HG02938 (cell line): ENCODE measurements around the gene TRIP10.
"Not testable (repeated sequence)": the region's sequence is repeated elsewhere in the genome, so short reads cannot be mapped to it uniquely, and the experiment has no call there.

ENCODE experiments used
- ATAC-seq: cut with Tn5 transposase; IDR thresholded peaks from one replicate; pipeline ENCODE4 v1.9.1; 2021; ENCODE audit warnings: mild to moderate bottlenecking, moderate library complexity; ENCODE audit not compliant: unreplicated experiment

TRIP10 gene

GRCh38 chr19:6740589-6741343 is 1.3 kb downstream of the TRIP10 start:
- no peak for ATAC-seq

- no peak for ATAC-seq
Observed at GRCh38 chr19:6743066-6743465, 3.6 kb downstream of the TRIP10 start.

GRCh38 chr19:6743714-6744380 is 4.4 kb downstream of the TRIP10 start:
- ATAC-seq, result no peak

GRCh38 chr19:6744381-6745301 is 5.2 kb downstream of the TRIP10 start:
- no peak for ATAC-seq

GRCh38 chr19:6745965-6746364 is 6.5 kb downstream of the TRIP10 start:
- ATAC-seq, result no peak

- not testable (repeated sequence) for ATAC-seq
Observed at GRCh38 chr19:6748543-6748942, 9.1 kb downstream of the TRIP10 start.

GRCh38 chr19:6750062-6750461 is 10.6 kb downstream of the TRIP10 start:
- ATAC-seq, result no peak

- ATAC-seq, result no peak
Observed at GRCh38 chr19:6751189-6751588, 11.7 kb downstream of the TRIP10 start.

GRCh38 chr19:6752256-6753177 is 13.0 kb downstream of the TRIP10 start:
- no peak for ATAC-seq

GRCh38 chr19:6753178-6754031 is 13.9 kb downstream of the TRIP10 start:
- ATAC-seq, result peak; percentile 61

GRCh38 chr19:6754136-6754535 is 14.7 kb downstream of the TRIP10 start:
- no peak for ATAC-seq

GRCh38 chr19:6754653-6755463 is 15.4 kb downstream of the TRIP10 start:
- no peak for ATAC-seq

- no peak for ATAC-seq
Observed at GRCh38 chr19:6760606-6761005, 21.1 kb downstream of the TRIP10 start.

- ATAC-seq, result no peak
Observed at GRCh38 chr19:6761053-6761676, 21.7 kb downstream of the TRIP10 start.

GRCh38 chr19:6762253-6762797 is 22.8 kb downstream of the TRIP10 start:
- ATAC-seq, result not testable (repeated sequence)

GRCh38 chr19:6765738-6766356 is 26.4 kb downstream of the TRIP10 start:
- ATAC-seq, result no peak

- ATAC-seq, result no peak
Observed at GRCh38 chr19:6766357-6767080, 27.0 kb downstream of the TRIP10 start.
